Thyroid gland (tissue), 4 donors: ENCODE results near the gene IL21R. TPM values are rescaled to one million over a fixed set of nuclear protein-coding genes. Genes with fewer than 3 reads are reported as not detected.
"Not testable (repeated sequence)": the region's sequence is repeated elsewhere in the genome, so short reads cannot be mapped to it uniquely, and the experiment has no call there.

Experiments
- DNase-seq, 2 donors: peaks; one replicate each; pipeline ENCODE4 v3.0.0-alpha.2; 2019
- H3K27ac ChIP-seq, 3 donors: fragments of 200-600 bp; sonication (generic); 1 replicate in 2 of 3; 2 replicates in 1 of 3; pipeline ENCODE4 v1.5.1; 2016 to 2019; ENCODE audit warnings: mild to moderate bottlenecking in 1 of 3, moderate library complexity in 1 of 3
- H3K27me3 ChIP-seq: fragments of 200-600 bp; sonication (generic); one replicate; pipeline ENCODE4 v1.5.1; 2019
- H3K36me3 ChIP-seq, 2 donors: fragments of 200-600 bp; sonication (generic); one replicate each; pipeline ENCODE4 v1.5.1; 2016 to 2019
- H3K4me1 ChIP-seq, 2 donors: fragments of 200-600 bp; sonication (generic); one replicate each; pipeline ENCODE4 v1.5.1; 2017 to 2019
- H3K4me3 ChIP-seq, 3 donors: fragments of 200-600 bp; sonication (generic); replicated peaks in 1 of 3; 1 replicate in 2 of 3; 2 replicates in 1 of 3; pipeline ENCODE4 v1.5.1; 2016; ENCODE audit warnings: mild to moderate bottlenecking in 1 of 3
- H3K9me3 ChIP-seq: fragments of 200-600 bp; sonication (generic); one replicate; pipeline ENCODE4 v1.5.1; 2017
- POLR2A ChIP-seq, 2 donors: fragments of 450-650 bp; IDR thresholded peaks; one replicate each; pipeline ENCODE4 v1.6.1; 2017; ENCODE audit warnings: antibody characterized with exemption in 2 of 2, mild to moderate bottlenecking in 2 of 2, moderate library complexity in 1 of 2
- WGBS, 2 donors: methylation state at CpG; one replicate each; pipeline ENCODE4 v1.1.5; 2017; 5-methylcytosine and 5-hydroxymethylcytosine counted together
- intact Hi-C: fragments of 100-400 bp; cut with DNase I; formaldehyde crosslinking; loops from one replicate; pipeline ENCODE4 v1.15.1; 2023
- total RNA-seq, 4 donors: library from RNA; depleted of rRNA; stranded (reverse); fragments of >200 nt; gene quantifications; one replicate each; pipeline ENCODE4 v1.2.3, GENCODE V29; 2016
- TF ChIP-seq, protein P1 (sequence below), 6 experiments: fragments of 200-600 bp in 3 of 6; fragments of 450-650 bp in 3 of 6; sonication (generic) in 3 of 6; IDR thresholded peaks; one replicate each; pipeline ENCODE4 v1.5.1; 2016 to 2019; ENCODE audit warnings: antibody characterized with exemption in 6 of 6, mild to moderate bottlenecking in 2 of 6, inconsistent platforms in 1 of 6, moderate library complexity in 1 of 6

The IL21R gene
- total RNA-seq, 4 donors from 2014 or later = 0.11 to 0.88 (median 0.32) TPM

- no peaks in the 10 kb centered on the region for H3K36me3 ChIP-seq
- TF ChIP-seq, protein P1, sequence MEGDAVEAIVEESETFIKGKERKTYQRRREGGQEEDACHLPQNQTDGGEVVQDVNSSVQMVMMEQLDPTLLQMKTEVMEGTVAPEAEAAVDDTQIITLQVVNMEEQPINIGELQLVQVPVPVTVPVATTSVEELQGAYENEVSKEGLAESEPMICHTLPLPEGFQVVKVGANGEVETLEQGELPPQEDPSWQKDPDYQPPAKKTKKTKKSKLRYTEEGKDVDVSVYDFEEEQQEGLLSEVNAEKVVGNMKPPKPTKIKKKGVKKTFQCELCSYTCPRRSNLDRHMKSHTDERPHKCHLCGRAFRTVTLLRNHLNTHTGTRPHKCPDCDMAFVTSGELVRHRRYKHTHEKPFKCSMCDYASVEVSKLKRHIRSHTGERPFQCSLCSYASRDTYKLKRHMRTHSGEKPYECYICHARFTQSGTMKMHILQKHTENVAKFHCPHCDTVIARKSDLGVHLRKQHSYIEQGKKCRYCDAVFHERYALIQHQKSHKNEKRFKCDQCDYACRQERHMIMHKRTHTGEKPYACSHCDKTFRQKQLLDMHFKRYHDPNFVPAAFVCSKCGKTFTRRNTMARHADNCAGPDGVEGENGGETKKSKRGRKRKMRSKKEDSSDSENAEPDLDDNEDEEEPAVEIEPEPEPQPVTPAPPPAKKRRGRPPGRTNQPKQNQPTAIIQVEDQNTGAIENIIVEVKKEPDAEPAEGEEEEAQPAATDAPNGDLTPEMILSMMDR (IDR thresholded peaks at IDR 0.05) = no peak
- TF ChIP-seq POLR2A (IDR thresholded peaks at IDR 0.05) = no peak
- no peaks in the 10 kb centered on the region for H3K4me1 ChIP-seq
- no peaks in the 10 kb centered on the region for H3K27me3 ChIP-seq
- no peaks in the 10 kb centered on the region for H3K9me3 ChIP-seq
- no peak for DNase-seq
- no peak overlapping the region for H3K27ac ChIP-seq
- 90 to 92% methylated on average over 16 of the region's 16 CpGs for WGBS, 2 donors
- intact Hi-C loops = no loop called here
- H3K4me3 ChIP-seq = no peak overlapping the region
Observed at GRCh38 chr16:27434141-27435051, 32.4 kb downstream of the IL21R start.

- H3K27ac ChIP-seq, H3K4me1 ChIP-seq, intact Hi-C loops, DNase-seq, H3K36me3 ChIP-seq, H3K27me3 ChIP-seq, H3K9me3 ChIP-seq, H3K4me3 ChIP-seq: not testable (repeated sequence)
- WGBS, 2 donors = 84 to 90% methylated on average over 5 of the region's 5 CpGs
Observed at GRCh38 chr16:27435146-27435545, 33.2 kb downstream of the IL21R start.

DNA sequence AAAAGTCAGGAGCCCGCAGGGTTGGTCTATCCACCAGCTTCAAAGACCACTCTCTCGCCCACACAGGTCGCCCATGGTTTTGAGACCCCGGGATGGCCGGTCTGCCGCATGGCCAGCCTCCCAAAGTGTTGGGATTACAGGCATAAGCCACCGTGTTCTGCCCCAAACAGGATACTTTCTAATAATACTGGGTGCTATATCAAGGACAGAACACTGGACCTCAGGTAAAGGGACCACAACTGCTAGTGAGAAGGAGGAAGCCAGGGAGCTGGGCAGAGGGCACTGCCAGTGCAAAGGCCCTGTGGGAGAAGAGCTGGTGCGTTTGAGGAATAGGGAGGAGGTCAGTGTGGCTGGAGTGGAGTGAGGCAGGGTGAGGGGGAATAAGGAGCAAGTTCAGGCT, 34.1 kb downstream of the IL21R start:
- no peaks in the 10 kb centered on the region for H3K4me1 ChIP-seq
- H3K27ac ChIP-seq = no peak overlapping the region
- DNase-seq = no peak
- TF ChIP-seq, protein P1 (IDR thresholded peaks at IDR 0.05) = no peak
- no peak for TF ChIP-seq POLR2A (IDR thresholded peaks at IDR 0.05)
- H3K9me3 ChIP-seq = no peaks in the 10 kb centered on the region
- 91 to 97% methylated on average over 8 of the region's 8 CpGs for WGBS, 2 donors
- intact Hi-C loops = no loop called here
- H3K36me3 ChIP-seq = no peaks in the 10 kb centered on the region
- no peak overlapping the region for H3K4me3 ChIP-seq
- H3K27me3 ChIP-seq = no peaks in the 10 kb centered on the region

GRCh38 chr16:27436921-27437650, 35.1 kb downstream of the IL21R start:
- H3K27ac ChIP-seq = no peak overlapping the region
- intact Hi-C loops = no loop called here
- WGBS, 2 donors = 78 to 90% methylated on average over 7 to 8 of the region's 9 CpGs
- DNase-seq = no peak
- no peaks in the 10 kb centered on the region for H3K9me3 ChIP-seq
- no peaks in the 10 kb centered on the region for H3K27me3 ChIP-seq
- H3K4me1 ChIP-seq = no peaks in the 10 kb centered on the region
- TF ChIP-seq POLR2A (IDR thresholded peaks at IDR 0.05) = no peak
- TF ChIP-seq, protein P1 (IDR thresholded peaks at IDR 0.05) = no peak
- H3K4me3 ChIP-seq = no peak overlapping the region
- no peaks in the 10 kb centered on the region for H3K36me3 ChIP-seq

GRCh38 chr16:27437946-27438345, 36.0 kb downstream of the IL21R start:
- H3K9me3 ChIP-seq = no peaks in the 10 kb centered on the region
- H3K4me1 ChIP-seq = no peaks in the 10 kb centered on the region
- DNase-seq = no peak
- no peaks in the 10 kb centered on the region for H3K27me3 ChIP-seq
- H3K36me3 ChIP-seq = no peaks in the 10 kb centered on the region
- intact Hi-C loops = no loop called here
- no peak overlapping the region for H3K27ac ChIP-seq
- no peak overlapping the region for H3K4me3 ChIP-seq
- TF ChIP-seq, protein P1 (IDR thresholded peaks at IDR 0.05) = no peak
- no peak for TF ChIP-seq POLR2A (IDR thresholded peaks at IDR 0.05)
- 97 to 98% methylated on average over 6 of the region's 6 CpGs for WGBS, 2 donors
